HS-27A (cell line): ENCODE data around the gene CD300LG.
"Not testable (repeated sequence)": the region's sequence is repeated elsewhere in the genome, so short reads cannot be mapped to it uniquely, and the experiment has no call there.

Source experiments
- DNase-seq: peaks from one replicate; pipeline ENCODE4 v3.0.0-alpha.2; 2012; ENCODE audit warnings: low read depth, missing footprints

Gene CD300LG

GRCh38 chr17:43846963-43847371 lies at the start of gene CD300LG:
Gene CD300LG (plus strand): TSS chr17:43847176. CDS start chr17:43847217, 41 bp downstream.
- no peak for DNase-seq

- DNase-seq, result not testable (repeated sequence)
These were observed 49.0 kb upstream of the CD300LG start for GRCh38 chr17:43798024-43798423.

- no peak for DNase-seq
These were observed 47.9 kb upstream of the CD300LG start for GRCh38 chr17:43799047-43799446.

GRCh38 chr17:43800736-43801135 lies 46.2 kb upstream of the CD300LG start:
- no peak for DNase-seq

- DNase-seq, result no peak
These were observed 45.1 kb upstream of the CD300LG start for GRCh38 chr17:43801844-43802243.

- DNase-seq, result no peak
These were observed 43.2 kb upstream of the CD300LG start for GRCh38 chr17:43803758-43804157.

- DNase-seq, result no peak
These were observed 41.9 kb upstream of the CD300LG start for GRCh38 chr17:43805117-43805516.

GRCh38 chr17:43808076-43808475 lies 38.9 kb upstream of the CD300LG start:
- no peak for DNase-seq

GRCh38 chr17:43809121-43809520 lies 37.9 kb upstream of the CD300LG start:
- DNase-seq, result no peak

GRCh38 chr17:43810226-43810715 lies 36.7 kb upstream of the CD300LG start:
- no peak for DNase-seq

GRCh38 chr17:43810823-43811222 lies 36.2 kb upstream of the CD300LG start:
- DNase-seq, result no peak

GRCh38 chr17:43812396-43813265 lies 34.3 kb upstream of the CD300LG start:
- no peak for DNase-seq

GRCh38 chr17:43813386-43813785 lies 33.6 kb upstream of the CD300LG start:
- no peak for DNase-seq

- no peak for DNase-seq
These were observed 33.0 kb upstream of the CD300LG start for GRCh38 chr17:43814026-43814425.

GRCh38 chr17:43814714-43815113 lies 32.3 kb upstream of the CD300LG start:
- no peak for DNase-seq

- DNase-seq, result no peak
These were observed 30.3 kb upstream of the CD300LG start for GRCh38 chr17:43816336-43817320.

GRCh38 chr17:43817826-43818225 lies 29.1 kb upstream of the CD300LG start:
- DNase-seq, result no peak

- no peak for DNase-seq
These were observed 28.0 kb upstream of the CD300LG start for GRCh38 chr17:43818966-43819365.

GRCh38 chr17:43820759-43821158 lies 26.2 kb upstream of the CD300LG start:
- no peak for DNase-seq

GRCh38 chr17:43822570-43823190 lies 24.3 kb upstream of the CD300LG start:
- DNase-seq, result no peak

GRCh38 chr17:43823350-43824084 lies 23.5 kb upstream of the CD300LG start:
- no peak for DNase-seq
